Ascending aorta (tissue), 2 donors: ENCODE results near the gene TTLL11. TPM values are rescaled to one million over a fixed set of nuclear protein-coding genes. Genes with fewer than 3 reads are reported as not detected.

Experiments
- DNase-seq, 2 donors: peaks; one replicate each; pipeline ENCODE4 v3.0.0-alpha.2; 2019; ENCODE audit warnings: low spot score in 2 of 2
- H3K27ac ChIP-seq, 2 donors: fragments of 200-600 bp; sonication (generic); one replicate each; pipeline ENCODE4 v1.5.1; 2016 to 2017; ENCODE audit warnings: mild to moderate bottlenecking in 1 of 2
- H3K27me3 ChIP-seq: fragments of 200-600 bp; sonication (generic); one replicate; pipeline ENCODE4 v1.5.1; 2017
- H3K36me3 ChIP-seq, 2 donors: fragments of 200-600 bp; sonication (generic); one replicate each; pipeline ENCODE4 v1.5.1; 2016
- H3K4me1 ChIP-seq, 2 donors: fragments of 200-600 bp; sonication (generic); one replicate each; pipeline ENCODE4 v1.5.1; 2016 to 2017; ENCODE audit warnings: mild to moderate bottlenecking in 1 of 2
- H3K4me3 ChIP-seq, 2 donors: fragments of 200-600 bp; sonication (generic); one replicate each; pipeline ENCODE4 v1.5.1; 2016 to 2017; ENCODE audit warnings: mild to moderate bottlenecking in 1 of 2
- H3K9me3 ChIP-seq, 2 donors: fragments of 200-600 bp; sonication (generic); one replicate each; pipeline ENCODE4 v1.5.1; 2016
- intact Hi-C: fragments of 100-400 bp; cut with DNase I; formaldehyde crosslinking; loops from one replicate; pipeline ENCODE4 v1.15.1; 2023
- total RNA-seq: library from RNA; depleted of rRNA; stranded (reverse); fragments of >200 nt; gene quantifications from one replicate; pipeline ENCODE4 v1.1.0, GENCODE V29; 2016
- TF ChIP-seq, protein P1 (sequence below), 3 experiments: fragments of 200-600 bp in 2 of 3; fragments of 450-650 bp in 1 of 3; sonication (generic) in 2 of 3; IDR thresholded peaks; one replicate each; pipeline ENCODE4 v1.5.1; 2016 to 2019; ENCODE audit warnings: antibody characterized with exemption in 3 of 3, mild to moderate bottlenecking in 1 of 3, moderate library complexity in 1 of 3

The TTLL11 gene
- total RNA-seq, 1 donor from 2014 or later: 18.5 TPM

DNA sequence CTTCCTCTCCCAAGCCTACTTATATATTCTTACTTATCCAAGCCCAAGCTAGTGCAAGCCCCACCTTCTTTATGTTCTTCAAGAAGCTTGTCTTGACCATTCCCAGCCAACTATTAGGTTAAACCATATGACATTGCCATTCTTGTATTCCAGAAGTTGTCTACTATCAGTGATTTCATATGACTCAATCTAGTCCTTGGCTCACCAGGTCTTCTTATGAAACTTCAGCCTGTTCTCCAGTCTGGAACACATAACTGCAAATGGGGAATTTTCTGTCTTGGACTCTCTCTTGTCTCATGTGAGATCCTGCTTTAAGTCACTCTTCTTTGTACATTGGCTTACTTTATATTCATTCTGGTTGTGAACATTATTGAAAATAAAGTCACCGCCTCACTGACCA is 130.7 kb downstream of the TTLL11 start:
- Histone ChIP-seq H3K9me3 (no peaks in the 10 kb centered on the region), H3K36me3 (no peaks in the 10 kb centered on the region), H3K27me3 (no peaks in the 10 kb centered on the region), H3K4me3 (no peak overlapping the region), H3K27ac (no peak overlapping the region), H3K4me1 (no peaks in the 10 kb centered on the region)
- DNase-seq: no peak
- TF ChIP-seq, protein P1, sequence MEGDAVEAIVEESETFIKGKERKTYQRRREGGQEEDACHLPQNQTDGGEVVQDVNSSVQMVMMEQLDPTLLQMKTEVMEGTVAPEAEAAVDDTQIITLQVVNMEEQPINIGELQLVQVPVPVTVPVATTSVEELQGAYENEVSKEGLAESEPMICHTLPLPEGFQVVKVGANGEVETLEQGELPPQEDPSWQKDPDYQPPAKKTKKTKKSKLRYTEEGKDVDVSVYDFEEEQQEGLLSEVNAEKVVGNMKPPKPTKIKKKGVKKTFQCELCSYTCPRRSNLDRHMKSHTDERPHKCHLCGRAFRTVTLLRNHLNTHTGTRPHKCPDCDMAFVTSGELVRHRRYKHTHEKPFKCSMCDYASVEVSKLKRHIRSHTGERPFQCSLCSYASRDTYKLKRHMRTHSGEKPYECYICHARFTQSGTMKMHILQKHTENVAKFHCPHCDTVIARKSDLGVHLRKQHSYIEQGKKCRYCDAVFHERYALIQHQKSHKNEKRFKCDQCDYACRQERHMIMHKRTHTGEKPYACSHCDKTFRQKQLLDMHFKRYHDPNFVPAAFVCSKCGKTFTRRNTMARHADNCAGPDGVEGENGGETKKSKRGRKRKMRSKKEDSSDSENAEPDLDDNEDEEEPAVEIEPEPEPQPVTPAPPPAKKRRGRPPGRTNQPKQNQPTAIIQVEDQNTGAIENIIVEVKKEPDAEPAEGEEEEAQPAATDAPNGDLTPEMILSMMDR (IDR thresholded peaks at IDR 0.05): no peak
- intact Hi-C loops: no loop called here

DNA sequence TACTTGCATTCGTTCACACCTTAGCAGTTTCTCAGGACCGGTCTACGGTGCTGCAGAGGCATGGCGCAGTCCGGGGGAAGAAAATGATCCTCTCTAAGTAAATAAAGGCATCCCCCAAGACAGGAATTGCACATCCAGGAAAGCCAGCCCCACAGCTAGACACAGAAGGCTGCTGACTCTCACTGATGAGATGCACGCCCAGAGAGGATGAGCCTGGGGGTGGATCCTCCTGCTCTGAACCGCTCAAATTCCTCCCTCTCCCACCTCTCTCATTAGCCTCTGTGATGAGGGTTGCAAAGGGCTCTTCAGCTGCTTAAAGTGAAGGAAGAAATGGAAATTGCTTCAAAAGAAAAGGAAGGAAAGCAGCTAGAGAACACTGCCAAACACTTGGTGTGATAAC is 132.4 kb downstream of the TTLL11 start:
- Histone ChIP-seq H3K4me1 (no peaks in the 10 kb centered on the region), H3K27ac (no peak overlapping the region), H3K4me3 (no peak overlapping the region), H3K9me3 (no peaks in the 10 kb centered on the region), H3K27me3 (no peaks in the 10 kb centered on the region), H3K36me3 (no peaks in the 10 kb centered on the region)
- DNase-seq: no peak
- TF ChIP-seq, protein P1 (IDR thresholded peaks at IDR 0.05): no peak
- intact Hi-C loops: no loop called here

DNA sequence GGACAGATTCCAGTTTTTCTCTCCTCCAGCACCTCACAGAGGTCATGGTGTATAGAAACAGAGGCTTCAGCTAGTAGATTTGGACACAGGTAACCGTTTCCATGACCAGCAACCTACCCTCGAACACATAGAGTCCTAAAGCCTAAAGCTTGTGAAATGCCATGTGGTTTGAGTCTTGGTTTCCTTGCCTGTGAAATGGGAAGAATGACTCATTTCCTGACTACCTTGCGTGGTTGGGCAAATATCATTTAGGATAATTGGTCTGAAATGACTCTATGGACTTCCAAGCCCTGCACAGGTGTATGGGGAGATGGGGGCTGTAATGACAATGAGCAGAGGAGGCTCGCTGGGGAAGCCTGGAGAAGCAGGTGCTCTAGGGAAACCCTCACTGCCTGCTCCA is 134.6 kb downstream of the TTLL11 start:
- Histone ChIP-seq H3K9me3 (no peaks in the 10 kb centered on the region), H3K27ac (no peak overlapping the region), H3K4me3 (no peak overlapping the region), H3K36me3 (no peaks in the 10 kb centered on the region), H3K27me3 (no peaks in the 10 kb centered on the region), H3K4me1 (no peaks in the 10 kb centered on the region)
- intact Hi-C loops: no loop called here
- DNase-seq: no peak
- TF ChIP-seq, protein P1 (IDR thresholded peaks at IDR 0.05): no peak

DNA sequence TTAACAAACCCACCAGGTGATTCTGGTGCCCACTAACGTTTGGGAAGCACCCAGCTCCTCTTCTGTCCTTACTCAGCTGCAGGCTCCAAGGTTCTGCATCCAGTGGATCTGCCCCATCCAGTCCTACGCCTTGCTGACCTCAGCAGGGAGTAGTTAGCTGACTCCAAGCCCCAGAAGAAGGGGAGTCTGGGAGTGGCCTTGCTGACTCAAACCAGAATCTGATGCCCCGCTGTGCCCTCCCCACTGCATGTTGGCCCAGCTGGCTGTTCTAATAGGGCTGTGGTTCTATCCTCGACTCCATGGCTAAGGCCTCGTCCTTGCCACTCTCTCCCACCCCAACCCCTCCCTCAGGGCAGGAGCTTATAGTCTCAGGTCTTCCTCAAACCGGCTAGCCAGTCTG is 136.3 kb downstream of the TTLL11 start:
- H3K9me3 ChIP-seq: no peaks in the 10 kb centered on the region
- TF ChIP-seq, protein P1 (IDR thresholded peaks at IDR 0.05): no peak
- no peak overlapping the region for H3K27ac ChIP-seq
- no peaks in the 10 kb centered on the region for H3K27me3 ChIP-seq
- DNase-seq: no peak
- H3K36me3 ChIP-seq: no peaks in the 10 kb centered on the region
- intact Hi-C loops: no loop called here
- H3K4me3 ChIP-seq: no peak overlapping the region
- no peaks in the 10 kb centered on the region for H3K4me1 ChIP-seq

DNA sequence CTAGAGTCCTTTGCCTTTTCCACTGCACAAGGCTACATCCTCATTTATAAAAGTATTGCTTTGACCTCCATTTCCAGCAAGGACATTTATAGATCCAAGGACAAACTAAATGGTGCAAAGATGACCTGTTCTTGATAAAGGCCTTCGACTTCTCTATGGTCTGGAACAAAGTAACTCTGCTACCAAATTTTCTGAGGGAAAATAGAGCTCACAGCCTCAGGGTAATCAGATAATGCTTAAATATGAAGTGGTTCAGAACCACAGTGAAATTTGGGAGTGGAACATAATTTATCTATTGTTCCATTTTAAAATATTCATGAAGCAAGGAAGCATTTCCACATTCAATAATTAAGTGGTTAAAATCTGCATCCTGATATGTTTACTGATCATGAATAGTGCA is 137.5 kb downstream of the TTLL11 start:
- H3K4me3 ChIP-seq: no peak overlapping the region
- no peaks in the 10 kb centered on the region for H3K36me3 ChIP-seq
- H3K9me3 ChIP-seq: no peaks in the 10 kb centered on the region
- TF ChIP-seq, protein P1 (IDR thresholded peaks at IDR 0.05): no peak
- no peak for DNase-seq
- H3K27me3 ChIP-seq: no peaks in the 10 kb centered on the region
- H3K27ac ChIP-seq: no peak overlapping the region
- intact Hi-C loops: no loop called here
- H3K4me1 ChIP-seq: no peaks in the 10 kb centered on the region

DNA sequence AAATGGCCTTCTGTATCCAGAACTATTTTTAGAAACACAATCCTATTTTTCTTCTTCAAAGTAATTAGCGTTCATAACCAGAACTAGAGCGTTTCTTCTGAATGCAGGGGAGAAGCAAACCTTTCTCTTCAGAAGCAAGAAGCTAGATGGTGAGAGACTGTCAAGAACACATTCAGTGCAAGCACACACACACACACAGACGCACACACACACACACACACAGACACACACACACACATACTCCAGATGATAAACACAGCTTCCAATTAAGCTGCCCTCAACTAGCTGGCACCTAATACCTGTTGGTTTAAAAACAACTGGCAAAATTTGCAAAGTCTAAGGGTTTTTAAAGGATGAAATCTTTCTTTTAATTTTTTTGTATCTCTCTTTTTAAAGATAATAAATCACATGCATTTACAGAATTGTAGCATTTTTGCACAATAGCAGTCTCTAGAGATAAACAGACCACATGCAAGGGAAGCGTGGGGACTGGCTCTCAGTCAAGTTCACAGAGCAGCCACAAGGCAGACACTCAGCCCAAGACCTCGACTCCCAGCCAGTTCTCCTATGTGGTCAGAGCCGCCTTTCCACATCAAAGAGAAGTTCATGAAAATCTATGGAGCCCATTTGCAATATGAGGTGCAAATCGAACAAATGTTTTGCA is 138.5 kb downstream of the TTLL11 start:
- H3K27ac ChIP-seq: no peak overlapping the region
- H3K9me3 ChIP-seq: no peaks in the 10 kb centered on the region
- no peak for DNase-seq
- no peaks in the 10 kb centered on the region for H3K27me3 ChIP-seq
- H3K4me1 ChIP-seq: no peaks in the 10 kb centered on the region
- no peaks in the 10 kb centered on the region for H3K36me3 ChIP-seq
- H3K4me3 ChIP-seq: no peak overlapping the region
- intact Hi-C loops: no loop called here
- TF ChIP-seq, protein P1 (IDR thresholded peaks at IDR 0.05): no peak
